Dedifferentiated amniotic fluid mesenchymal stem cell (primary cell): ENCODE results near the gene DRG1.
"Not testable (repeated sequence)": the region's sequence is repeated elsewhere in the genome, so short reads cannot be mapped to it uniquely, and the experiment has no call there.

ENCODE experiments used
- DNase-seq: peaks from one replicate; pipeline ENCODE4 v3.0.0-alpha.2; 2016; ENCODE audit errors: extremely low spot score

Gene DRG1

DNA sequence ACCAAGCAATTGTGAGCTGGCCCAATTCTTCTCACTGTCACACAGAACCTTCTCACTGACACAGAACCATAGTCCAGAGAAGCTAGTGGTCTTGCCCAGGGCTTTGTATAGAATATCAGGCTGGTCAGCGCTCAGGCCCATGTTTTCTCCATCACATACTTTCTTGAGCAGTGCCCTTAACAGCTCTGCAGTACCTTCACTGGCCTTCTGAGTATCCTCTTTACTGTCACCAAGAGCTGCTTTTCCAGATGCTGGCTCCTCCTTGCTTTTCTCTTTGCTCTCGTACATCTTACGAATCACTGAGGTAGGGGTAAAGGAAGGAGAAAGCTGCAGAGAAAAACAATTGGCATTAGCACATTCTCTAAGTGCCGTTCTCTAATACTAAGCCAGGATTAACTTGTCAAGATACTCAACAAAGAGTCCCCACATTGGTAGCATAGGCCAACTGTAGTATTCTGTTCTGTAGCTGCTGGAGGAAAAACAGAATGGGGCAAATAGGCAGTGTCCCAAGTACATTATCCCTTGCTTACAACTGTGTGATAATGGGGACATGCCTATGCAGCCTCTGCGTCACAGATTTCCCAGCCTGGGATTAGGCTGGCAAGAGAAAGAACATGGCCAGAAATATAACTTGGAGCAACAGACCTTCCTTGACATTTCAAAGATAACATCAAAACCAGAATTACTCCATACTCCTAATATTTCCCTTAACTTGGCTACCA, 43.5 kb downstream of the DRG1 start:
- DNase-seq, result no peak

GRCh38 chr22:31443516-31443915, 44.1 kb downstream of the DRG1 start:
- DNase-seq, result no peak

DNA sequence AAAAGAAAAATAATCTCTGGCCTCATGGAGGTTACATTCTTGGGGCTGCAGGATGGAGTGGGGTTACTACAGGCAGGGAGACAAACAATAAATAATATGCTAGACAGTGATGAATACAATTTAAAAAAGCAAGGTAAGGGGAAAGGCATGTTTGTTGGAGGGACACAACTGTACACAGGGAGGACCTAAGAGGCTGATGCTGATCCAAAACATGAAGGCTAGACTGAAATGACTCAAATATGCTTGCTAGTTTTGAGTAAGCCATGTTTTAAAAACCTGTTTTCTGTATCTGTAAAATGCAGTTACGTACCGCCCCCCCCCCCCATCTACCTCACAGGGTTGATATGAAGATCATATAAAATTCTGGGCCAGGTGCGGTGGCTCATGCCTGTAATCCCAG, 46.2 kb downstream of the DRG1 start:
- DNase-seq, result no peak

GRCh38 chr22:31446208-31446607, 46.8 kb downstream of the DRG1 start:
- no peak for DNase-seq

GRCh38 chr22:31446767-31447166, 47.4 kb downstream of the DRG1 start:
- DNase-seq, result no peak

GRCh38 chr22:31447337-31447736, 47.9 kb downstream of the DRG1 start:
- no peak for DNase-seq

GRCh38 chr22:31448382-31448781, 49.0 kb downstream of the DRG1 start:
- DNase-seq, result no peak

DNA sequence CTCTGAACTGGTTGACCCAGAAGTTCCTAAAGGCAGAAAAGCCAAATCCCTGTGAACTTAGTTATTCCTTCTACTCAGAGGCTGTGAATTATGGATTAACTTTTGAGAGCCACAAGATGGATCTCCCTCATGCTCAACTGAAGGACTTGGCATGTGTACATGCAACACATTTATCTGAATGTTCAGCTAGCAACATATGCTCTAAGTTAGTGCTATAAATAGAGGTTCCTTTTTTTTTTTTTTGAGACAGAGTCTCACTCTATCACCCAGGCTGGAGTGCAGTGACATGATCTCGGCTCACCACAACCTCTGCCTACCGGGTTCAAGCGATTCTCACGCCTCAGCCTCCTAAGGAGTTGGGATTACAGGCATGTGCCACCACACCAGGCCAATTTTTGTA, 50.1 kb downstream of the DRG1 start:
- no peak for DNase-seq

- DNase-seq, result peak; percentile 64
Observed at GRCh38 chr22:31451709-31452571, 52.5 kb downstream of the DRG1 start.

- no peak for DNase-seq
Observed at GRCh38 chr22:31461699-31462098, 62.3 kb downstream of the DRG1 start.

DNA sequence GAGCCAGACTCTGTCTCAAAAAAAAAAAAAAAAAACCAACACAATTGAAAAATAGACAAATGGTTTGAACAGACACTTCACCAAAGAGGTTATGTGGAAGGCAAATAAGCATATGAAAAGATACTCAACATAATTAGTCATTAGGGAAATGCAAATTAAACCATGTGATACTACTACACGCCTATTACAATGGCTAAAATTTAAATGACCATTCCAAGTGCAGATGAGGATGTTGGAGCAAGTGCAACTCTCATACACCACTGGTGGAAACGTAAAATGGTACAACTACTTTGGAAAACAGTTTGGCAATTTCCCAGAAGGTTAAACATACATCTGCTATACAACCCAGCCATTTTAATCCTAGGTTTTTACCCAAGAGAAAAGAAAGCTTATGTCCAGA, 65.9 kb downstream of the DRG1 start:
- DNase-seq, result no peak

DNA sequence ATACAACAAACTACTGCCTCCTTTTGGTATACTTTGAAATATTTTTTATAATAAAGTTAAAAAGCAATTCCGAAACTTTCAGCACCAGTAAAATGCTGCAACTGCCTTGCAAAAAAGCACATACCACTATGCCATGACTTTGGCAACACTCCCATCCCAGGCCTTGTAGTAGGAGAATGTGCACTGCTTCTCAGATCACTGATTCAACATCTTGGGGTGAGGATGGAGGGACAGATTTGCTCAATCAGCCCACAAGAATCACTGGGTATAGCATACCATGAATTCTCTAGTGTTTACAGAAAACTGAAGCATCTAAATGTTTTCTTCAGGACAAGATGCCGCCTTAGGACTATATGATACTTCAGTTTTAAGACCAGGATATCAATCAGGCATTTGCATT, 75.3 kb downstream of the DRG1 start:
- DNase-seq, result peak; percentile 92

DNA sequence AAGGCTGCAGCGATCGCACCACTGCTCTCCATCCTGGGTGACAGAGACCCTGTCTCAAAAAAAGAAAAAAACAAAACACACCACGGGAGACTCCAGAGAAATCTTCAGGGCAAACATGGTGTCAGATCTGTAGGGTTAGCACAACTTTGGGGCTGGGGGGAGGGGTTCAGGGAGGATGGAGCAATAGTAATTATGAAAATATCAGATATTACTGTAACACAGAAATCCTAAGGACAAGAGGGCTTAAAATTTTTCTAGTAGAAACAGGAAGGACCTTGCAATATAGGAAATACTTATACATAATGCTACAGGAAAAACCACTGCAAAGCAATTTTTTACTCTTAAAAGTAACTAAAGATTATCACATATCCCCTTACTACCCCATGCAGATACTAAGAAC, 76.4 kb downstream of the DRG1 start:
- DNase-seq, result no peak

GRCh38 chr22:31477329-31477728, 77.9 kb downstream of the DRG1 start:
- no peak for DNase-seq

GRCh38 chr22:31481129-31481528, 81.7 kb downstream of the DRG1 start:
- DNase-seq, result no peak

- DNase-seq, result not testable (repeated sequence)
Observed at GRCh38 chr22:31482470-31482869, 83.1 kb downstream of the DRG1 start.
